GM21576 (cell line): Measurements from ENCODE around the gene NAT8L.

ENCODE experiments used
- ATAC-seq: cut with Tn5 transposase; IDR thresholded peaks from one replicate; pipeline ENCODE4 v1.9.1; 2021; ENCODE audit warnings: mild to moderate bottlenecking, moderate library complexity; ENCODE audit not compliant: unreplicated experiment

The NAT8L gene

DNA sequence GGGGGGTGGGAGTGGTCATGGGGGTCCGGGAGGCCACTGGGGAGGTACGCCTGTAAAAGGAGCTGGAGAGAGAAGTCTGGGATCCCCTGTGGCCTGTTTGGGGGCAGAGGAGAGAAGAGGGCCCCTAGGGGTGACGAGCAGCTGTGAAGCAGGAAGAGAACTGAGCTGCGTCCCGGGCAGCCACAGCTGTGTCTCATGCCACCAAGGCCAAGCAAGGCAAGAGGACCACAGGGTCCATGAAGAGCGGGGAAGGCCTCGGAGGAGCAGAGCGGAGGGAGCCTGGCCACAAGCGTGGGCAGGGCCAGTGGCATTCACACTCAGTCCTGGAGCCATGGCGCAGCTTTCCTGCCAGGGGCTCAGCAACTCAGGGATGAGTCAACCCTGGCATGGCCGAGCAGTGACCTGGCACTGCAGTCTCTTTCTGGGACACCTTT lies 13.6 kb upstream of the NAT8L start:
- ATAC-seq, result no peak

DNA sequence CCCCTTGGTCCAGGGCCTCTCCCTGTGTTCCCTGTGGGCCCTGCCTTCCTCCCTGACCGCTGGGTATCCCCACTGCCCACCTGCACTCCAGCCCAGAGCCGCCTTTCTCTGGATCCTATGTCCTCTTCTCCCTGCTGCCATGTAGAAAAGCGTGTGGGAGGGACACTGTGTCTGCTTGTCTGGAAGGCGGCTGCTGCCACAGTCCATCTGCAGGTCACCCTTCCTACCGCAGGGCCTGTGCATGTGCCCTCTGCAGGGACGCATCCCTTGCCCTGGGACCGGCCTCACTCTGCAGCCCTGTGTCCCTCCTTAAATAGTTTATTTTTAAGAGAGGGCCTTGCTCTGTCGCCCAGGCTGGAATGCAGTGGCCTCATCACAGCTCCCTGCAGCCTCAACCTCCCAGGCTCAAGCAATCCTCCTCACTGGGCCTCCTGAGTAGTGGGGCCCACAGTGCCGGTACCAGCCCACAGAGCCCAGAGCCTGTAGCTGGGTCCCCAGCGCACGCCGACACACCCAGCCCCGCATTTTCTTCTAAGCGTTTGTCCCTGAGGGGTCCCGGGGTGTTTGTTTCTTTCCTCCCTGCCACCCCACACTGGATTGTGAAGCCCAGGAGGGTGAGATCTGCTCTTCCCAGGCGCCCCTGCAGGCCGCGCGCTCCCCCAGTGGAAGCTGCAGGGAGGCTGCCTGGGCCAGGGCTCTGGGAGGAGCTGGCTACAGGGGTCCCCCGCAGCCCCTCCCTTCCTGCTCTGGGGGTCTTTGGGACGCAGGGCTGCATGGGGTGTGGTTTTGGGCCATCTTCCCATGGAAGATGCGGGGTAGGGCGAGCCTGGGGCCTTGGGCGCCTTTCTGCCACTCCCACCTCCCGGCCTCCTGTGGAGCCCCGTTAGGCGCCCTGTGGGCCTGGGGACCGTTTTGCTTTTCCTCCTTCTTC lies 12.8 kb upstream of the NAT8L start:
- ATAC-seq, result no peak

DNA sequence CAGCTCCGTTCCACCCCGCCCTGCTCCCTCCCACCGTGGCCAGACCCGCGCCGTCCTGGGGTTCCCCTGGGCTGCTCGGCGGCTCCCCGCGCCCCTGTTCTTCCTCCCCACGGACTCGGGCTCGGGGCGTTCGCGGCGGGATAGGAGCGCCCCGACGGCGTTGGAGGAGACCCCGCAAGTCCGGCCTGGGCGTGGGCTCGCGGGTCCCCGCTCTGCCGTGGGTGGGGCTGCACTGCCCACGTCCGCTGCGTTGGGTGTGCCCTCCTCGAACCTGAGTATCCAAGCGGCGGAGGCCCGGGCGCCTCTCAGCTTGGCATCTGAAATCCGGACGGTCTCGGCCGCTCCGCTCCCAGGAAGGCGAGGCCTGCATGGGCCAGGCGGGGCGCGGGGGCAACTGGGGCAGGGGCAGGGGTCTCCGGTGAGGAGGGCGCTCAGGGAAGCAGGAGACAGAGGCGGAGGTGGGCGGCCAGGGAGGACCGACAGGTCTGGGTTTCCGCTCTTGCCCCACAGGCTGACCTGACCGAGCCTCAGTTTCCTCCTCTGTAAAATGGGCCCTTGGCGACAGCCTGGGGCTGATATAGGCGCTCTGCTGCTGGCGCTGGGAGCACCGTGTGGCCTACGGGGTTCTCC lies 12.0 kb upstream of the NAT8L start:
- no peak for ATAC-seq

DNA sequence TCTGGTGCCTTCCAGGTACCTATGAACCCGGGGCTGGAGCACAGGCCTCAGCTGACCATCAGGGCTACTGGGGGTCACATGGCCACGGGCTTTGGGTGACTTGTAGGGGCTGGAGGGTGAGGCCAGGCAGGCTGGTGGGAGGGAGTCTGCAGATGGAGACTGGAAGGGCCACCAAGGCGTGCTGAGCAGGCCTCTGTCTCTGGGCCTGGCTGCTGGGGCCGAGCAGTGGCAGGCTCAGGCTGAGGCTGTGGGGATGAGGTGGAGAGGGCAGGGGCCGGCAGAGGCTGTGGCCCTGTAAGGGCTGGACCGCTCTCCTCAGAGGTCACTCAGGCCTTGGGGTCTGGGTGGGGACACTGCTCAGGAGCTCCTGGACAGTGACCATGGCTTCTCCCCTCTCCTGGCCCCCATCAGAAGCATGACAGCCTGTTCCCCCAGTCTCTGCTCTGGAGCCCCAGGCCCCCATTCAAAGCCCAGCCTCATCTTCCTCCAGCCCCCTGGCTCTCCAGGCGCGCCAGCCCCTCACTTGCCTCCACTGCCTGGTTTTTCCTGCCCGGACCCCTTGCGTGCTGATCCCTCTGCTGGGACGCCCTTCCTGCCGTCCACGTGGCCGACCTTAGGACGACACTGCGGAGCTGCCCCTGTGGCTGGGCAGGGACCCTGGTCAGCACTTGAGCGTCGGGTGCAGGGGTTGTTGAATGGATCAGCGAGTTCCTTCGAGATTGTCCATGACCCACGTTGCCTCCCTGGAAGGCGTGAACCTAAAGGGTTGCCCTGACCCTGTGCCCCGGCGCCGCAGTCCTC lies 11.1 kb upstream of the NAT8L start:
- ATAC-seq, result no peak

DNA sequence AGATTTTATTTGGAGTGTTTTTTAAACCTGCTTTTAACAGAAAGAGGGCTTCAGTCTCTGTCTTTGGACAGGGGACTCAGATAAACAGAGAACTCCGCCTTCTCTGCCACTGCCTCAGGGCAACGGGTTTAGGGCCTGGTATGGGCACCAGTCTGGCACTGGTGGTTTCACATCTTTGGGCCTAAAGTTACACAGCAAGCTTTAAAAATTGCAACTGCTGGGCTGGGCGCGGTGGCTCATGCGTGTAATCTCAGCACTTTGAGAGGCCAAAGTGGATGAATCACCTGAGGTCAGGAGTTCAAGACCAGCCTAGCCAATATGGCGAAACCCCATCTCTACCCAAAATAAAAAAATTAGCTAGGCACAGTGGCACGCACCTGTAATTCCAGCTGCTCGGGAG lies 10.3 kb upstream of the NAT8L start:
- ATAC-seq, result no peak

DNA sequence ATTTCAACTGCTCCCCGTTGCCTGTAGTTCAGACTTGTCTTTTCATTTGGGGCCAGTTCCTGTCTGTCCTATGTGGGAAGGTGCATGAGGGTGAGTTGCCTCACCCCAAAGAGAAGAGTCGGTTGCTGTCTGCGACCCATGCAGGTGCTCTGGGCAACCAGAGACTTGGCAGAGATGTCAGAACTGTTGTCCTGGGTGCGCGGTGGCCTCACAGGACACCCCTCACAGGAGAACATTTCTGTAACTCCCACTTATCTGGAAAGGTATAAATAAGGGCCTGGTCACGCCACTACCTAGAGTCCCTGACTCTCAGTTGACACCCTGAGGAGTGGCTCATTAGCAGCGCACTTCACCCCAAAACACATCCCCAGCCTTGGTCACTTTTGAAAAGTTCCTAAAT lies 9.7 kb upstream of the NAT8L start:
- ATAC-seq, result no peak

DNA sequence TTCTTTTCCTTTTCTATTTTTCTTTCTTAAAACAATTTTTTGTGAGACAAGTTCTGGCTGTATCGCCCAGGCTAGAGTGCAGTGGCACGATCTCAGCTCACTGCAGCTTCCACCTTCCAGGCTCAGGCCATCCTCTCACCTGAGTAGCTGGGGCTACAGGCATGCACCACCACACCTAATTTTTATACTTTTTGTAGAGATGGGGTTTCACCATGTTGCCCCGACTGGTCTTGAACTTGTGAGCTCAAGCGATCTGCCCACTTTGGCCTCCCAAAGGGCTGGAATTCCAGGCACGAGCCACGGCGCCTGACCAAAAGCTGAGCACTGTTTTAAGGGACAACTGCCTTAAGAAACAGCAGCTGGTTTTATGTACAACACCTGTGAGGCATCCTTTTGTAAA lies 9.3 kb upstream of the NAT8L start:
- no peak for ATAC-seq

DNA sequence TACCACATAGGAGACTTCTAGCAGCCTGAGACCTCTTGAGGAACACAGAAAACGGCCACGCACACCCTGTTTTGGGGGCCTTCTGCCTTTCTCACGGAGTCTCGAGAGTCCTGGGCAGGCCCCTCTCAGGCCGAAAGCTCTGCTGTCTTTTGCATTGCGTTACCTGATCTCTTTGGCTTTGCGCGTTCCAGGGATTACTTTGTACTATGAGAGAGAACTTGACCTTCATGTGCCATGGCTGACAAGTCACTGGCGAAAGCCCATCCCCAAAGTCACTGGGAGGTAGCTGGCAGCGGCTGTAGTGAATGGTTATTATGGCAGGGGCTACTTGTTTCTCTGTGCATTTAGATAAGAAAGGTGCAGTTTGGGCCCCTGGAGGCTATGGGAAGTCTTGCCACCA lies 8.0 kb upstream of the NAT8L start:
- ATAC-seq, result no peak

DNA sequence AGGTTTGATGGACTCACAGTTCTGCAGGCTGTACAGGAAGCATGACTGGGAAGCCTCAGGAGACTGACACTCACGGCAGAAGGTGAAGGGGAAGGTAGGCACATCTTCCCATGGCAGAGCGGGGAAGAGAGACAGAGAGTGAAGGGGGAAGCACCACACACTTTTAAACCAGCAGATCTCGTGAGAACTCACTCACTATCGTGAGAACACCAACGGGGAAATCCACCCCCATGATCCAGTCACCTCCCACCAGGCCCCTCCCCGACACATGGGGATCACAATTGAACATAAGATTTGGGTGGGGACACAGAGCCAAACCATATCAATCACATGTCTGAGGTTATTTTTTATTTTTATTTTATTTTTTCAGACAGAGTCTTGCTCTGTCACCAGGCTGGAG lies 4.9 kb upstream of the NAT8L start:
- no peak for ATAC-seq

DNA sequence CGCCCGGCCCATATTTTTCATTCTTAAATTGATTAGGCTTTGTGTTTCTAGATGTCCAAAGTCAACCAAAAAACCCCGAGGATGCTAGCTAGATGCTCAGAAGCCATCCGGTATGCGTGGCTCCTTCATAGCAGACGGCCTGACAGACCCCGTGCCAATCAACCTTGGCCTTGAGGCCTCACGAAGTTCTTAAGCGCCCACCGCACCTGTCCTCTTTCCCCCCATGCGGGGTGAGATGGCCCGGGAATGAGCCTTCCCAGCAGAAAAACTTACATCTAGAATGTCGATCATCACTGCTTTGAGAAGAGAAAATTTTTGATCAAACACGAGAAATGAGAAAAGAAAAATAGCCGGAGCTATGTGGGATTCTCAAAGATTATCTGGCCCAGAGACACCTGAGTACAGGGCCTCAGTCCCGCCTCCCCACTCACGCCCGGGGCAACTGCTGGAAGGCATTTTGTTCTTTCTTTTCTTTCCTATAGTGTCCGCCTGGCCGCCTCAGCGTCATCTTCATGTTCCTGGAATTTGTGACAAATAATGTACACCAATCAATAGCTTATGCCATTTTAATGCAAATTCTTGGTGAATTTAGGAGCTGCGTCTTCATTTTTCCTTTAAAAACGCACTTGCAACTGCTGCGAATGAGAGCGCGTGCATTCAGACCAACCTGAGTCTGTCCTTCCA lies 1.6 kb upstream of the NAT8L start:
- ATAC-seq, result no peak

DNA sequence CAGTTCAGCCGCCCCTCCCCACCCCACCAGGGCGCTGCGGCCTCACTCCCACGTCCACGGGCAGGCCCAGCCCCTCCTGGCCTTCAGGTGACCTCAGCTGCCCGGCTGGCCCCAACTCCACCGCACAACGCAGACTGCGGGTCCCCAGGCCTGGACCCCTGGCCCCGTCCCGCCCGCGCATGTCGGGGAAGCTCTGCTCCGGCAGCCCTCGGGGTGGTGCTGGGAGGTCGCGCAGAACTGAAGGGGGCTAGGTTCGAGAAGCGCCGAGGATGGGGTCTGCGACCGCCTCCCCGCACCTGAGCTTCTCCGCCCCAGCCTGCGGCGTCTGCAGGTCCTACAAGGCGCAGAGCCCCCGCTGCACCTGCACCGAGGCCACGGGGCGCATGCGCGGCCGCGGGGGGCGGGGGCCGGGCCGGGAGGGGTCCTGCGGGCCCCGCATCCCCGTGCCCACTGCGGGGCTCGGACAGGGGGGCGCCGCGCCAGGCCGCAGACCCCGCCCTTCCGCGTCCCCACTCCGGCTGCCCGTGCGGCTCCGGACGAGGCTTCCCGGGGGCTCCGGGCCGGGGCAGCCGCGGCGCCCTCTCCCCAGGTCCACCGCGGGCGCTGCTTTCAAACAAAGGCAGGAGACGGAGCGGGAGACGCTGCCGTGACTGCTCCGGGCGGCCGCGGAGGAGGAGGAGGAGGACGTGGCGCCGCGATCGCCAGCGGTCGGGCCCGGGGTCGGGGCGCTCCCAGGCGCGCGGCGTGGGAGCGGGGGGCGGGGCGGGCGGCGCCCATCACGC lies 672 bp upstream of the NAT8L start:
- no peak for ATAC-seq

DNA sequence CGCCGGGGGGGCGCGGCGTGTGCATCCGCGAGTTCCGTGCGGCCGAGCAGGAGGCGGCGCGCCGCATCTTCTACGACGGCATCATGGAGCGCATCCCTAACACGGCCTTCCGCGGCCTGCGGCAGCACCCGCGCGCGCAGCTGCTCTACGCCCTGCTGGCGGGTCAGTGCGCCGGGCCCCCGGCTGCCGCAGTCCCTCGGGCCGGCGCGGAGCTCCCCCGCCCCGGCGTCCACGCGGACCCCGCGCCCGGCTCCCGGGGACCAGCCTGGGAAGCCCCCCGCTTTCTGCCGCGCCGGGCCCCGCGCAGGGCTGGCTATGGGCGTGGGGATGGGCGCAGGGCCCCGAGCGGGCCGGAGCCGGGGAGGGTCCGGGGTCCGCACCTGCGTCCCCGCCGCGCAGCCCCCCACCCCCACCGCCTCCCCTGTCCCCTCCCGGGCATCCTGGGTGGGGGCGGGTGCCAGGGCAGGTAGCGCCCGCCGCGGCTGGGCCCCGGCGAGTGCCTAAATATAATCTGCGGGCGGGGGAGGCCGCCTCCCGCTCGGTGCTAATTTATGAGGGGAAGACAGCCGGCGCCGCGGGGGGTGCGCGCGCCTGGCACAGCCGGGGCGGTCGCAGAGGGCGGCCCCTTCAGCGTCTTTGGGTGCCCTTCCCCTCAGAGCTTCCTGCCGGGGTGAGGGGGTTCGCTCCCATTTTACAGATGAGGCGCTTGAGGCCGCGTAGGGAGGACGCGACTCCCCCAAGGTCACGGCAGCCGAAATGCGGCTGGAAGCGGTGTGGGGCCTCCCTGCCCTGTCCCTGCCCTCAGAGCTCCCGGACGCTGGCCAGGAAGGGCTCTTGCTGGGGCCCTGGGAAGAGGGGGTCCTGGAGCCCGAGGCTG lies 837 bp downstream of the NAT8L start:
- ATAC-seq, result no peak

DNA sequence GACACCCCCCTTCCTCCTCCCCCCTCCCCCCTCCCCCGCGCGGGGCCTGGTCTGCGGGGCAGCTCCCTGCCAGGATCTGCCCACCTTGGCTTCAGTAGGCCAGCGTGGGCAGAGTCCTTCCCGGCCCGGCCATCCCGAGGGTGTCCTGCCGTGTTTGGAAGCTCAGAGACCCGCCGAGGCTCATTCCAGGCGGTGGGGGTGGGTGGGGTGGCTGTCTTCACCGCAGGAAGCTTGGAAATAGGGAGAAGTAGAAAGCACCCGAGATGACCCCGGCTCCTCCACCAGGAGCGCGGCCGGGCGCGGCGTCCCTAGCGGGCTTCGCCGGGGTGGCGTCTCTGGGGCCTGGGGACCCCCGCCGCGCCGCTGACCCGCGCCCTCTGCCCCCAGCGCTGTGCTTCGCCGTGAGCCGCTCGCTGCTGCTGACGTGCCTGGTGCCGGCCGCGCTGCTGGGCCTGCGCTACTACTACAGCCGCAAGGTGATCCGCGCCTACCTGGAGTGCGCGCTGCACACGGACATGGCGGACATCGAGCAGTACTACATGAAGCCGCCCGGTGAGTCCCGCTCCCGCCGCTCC lies 1.6 kb downstream of the NAT8L start:
- no peak for ATAC-seq

DNA sequence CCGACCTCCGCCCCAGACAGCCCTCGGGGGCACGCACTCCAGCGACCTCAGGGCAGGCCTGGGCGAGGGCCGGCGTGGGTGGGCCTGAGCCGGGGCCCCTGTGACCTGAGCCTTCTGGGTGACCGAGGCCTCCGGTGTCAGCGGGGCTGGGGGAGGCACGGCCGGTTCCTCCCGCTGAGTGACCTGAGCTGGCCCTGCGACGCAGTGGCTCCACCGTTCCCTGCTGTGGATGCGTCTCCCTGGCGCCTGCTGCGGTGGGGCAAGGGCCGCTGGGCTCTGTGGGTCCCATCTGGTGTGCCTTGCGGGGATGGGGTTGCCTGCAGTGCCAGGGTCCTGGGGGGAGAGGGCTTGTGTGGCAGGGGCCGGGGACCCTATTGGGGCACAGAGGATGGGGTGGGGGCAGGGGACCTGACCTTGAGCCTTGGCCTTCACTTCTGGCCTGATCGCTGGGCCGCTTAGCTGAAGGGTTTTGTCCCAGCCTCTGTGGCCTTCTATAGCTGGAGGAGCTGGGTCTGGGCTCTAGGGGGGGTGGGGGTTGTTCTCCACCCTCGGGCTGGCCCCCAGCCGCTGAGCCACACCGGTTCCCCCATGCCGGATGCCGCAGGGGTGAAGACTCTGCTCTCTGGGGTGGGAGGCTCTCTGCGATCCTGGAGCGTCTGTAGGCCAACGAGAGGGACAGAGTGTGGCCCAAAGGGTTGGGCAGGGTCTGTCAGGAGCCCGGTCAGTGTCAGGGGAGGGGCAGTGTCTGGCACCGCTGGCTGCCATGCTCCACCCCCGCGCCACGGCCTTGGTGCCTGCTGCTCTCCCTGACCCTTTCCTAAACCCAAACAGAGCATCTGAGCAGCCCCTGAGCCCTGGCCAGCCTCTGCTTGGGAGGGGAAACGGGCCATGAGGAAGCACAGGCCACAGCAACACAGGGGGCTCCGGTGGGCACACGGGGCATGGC lies 2.3 kb downstream of the NAT8L start:
- no peak for ATAC-seq

DNA sequence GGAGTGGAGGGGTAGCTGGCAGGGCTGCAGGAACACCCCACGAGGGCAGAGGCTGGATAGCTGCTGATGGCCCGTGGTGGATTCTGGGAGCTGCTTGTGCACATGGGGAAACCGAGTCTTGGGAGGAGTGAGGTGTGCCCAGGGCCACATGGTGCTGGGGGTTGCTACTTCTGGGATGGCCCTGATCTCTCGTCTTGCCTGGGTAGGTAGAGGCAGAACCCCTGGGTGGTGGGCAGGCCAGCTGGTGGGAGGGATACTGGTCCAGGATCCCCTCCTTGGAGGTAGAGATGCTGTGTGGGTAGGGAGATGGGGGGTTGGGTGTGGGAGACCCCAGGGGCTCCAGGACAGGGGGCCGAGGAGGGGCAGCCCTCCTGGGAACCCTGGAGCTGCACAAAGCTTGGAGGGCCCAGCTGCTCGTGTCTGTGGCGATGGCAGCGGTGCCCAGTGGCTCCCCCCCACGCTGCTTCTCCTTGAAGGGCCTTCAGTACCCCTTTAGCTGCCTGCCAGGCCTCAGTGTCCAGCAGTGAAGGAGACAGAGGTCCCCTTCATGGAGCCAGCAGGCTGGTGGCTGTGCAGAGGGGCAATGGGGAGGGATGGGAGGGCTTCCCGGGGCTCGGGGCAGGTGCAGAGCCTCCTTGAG lies 3.2 kb downstream of the NAT8L start:
- no peak for ATAC-seq

DNA sequence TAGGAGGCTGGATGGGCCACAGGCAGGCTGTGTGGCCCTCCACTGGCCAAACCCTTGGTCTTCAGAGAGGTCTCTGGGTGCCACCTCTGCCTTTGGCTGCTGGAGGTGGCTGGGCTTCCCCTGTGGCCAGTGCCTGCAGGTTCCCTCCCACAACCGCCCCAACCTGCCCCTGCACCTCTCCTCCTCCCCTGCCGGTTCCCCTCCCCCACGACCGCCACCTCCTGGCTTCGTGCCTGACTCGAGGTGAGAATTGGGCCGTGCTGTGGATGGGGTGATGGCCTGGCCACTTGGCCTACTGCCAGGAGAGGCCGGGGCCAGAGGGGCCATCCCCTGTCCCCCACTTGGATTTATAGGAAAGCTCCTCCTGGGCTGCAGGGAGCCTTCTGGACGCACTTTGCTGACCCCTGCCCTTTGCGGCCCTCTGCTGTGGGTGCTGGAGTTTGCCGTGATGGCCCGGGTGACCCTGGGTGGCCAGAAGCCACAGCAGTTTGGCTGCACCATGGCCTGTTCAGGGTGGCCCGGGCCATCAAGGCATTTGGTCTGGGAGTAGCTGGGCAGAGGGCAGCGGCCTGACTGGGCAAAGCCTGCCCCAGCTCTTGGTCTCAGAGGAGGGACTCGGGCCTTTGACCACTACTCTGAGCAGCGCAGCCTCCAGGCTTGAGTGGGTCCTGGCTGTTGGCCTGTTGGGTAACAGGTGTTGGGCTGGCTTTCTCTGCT lies 3.8 kb downstream of the NAT8L start:
- ATAC-seq, result no peak
